AG09319 (cell line): ENCODE measurements around the gene CCDC14.
A peak's percentile ranks its signal among the peaks of the same experiment; 100 is the strongest.
"Not testable (repeated sequence)": the region's sequence is repeated elsewhere in the genome, so short reads cannot be mapped to it uniquely, and the experiment has no call there.

ENCODE experiments used
- DNase-seq: peaks from one replicate; pipeline ENCODE4 v3.0.0-alpha.2; 2010; ENCODE audit warnings: low read depth; ENCODE audit errors: extremely low read depth
- CTCF ChIP-seq: IDR thresholded peaks from 2 replicates; pipeline ENCODE4 v1.5.1; 2011; ENCODE audit warnings: low read depth, mild to moderate bottlenecking, inconsistent platforms, low read length, moderate library complexity

CCDC14 gene

GRCh38 chr3:123907720-123908119 lies 53.3 kb downstream of the CCDC14 start:
- no peak for TF ChIP-seq CTCF
- DNase-seq, result no peak

GRCh38 chr3:123899300-123899865 lies 61.6 kb downstream of the CCDC14 start:
- TF ChIP-seq CTCF, result no peak
- no peak for DNase-seq

- DNase-seq, result no peak
Measured at GRCh38 chr3:123893012-123893411, 68.0 kb downstream of the CCDC14 start.

GRCh38 chr3:123892195-123892594 lies 68.8 kb downstream of the CCDC14 start:
- no peak for TF ChIP-seq CTCF
- DNase-seq, result no peak

More at GRCh38 chr3:123893012-123893411, 68.0 kb downstream of the CCDC14 start:
- no peak for TF ChIP-seq CTCF

GRCh38 chr3:123890991-123891390 lies 70.0 kb downstream of the CCDC14 start:
- not testable (repeated sequence) for DNase-seq

GRCh38 chr3:123890162-123890561 lies 70.9 kb downstream of the CCDC14 start:
- not testable (repeated sequence) for DNase-seq

- DNase-seq, result no peak
- TF ChIP-seq CTCF, result no peak
Measured at GRCh38 chr3:123884993-123885392, 76.0 kb downstream of the CCDC14 start.

- DNase-seq, result peak; percentile 76
- TF ChIP-seq CTCF, result no peak
Measured at GRCh38 chr3:123884203-123884831, 76.7 kb downstream of the CCDC14 start, which contains the start of gene MYLK. Gene MYLK (minus strand): TSS chr3:123884332. CDS start chr3:123793841, 90,491 bp downstream.
